ENCODE data around the gene MYNN. TPM values are rescaled to one million over a fixed set of nuclear protein-coding genes. Genes with fewer than 3 reads are reported as not detected.
"Not testable (repeated sequence)": the region's sequence is repeated elsewhere in the genome, so short reads cannot be mapped to it uniquely, and the experiment has no call there.

The MYNN gene
- total RNA-seq, result 10 to 100 TPM; 17.3 to 18.7 TPM

- peak; percentile 92 for DNase-seq
- Mint-ChIP-seq H3K4me3 (peak within 1 kb of the TSS; percentile 99), H3K27ac (peak within 1 kb of the TSS; percentile 99), H3K27me3 (peaks cover 9% of the 10 kb centered on the region), H3K9me3 (no peaks in the 10 kb centered on the region), H3K36me3 (peaks cover 25% of the 10 kb centered on the region), H3K4me1 (peaks cover 39% of the 10 kb centered on the region)
These were observed at the start of gene MYNN for GRCh38 chr3:169772897-169773816. MYNN (plus strand) TSS chr3:169773396; CDS start chr3:169774296, 900 bp downstream.

GRCh38 chr3:169731857-169732256 is 41.3 kb upstream of the MYNN start:
- H3K27ac Mint-ChIP-seq, DNase-seq, H3K36me3 Mint-ChIP-seq, H3K4me3 Mint-ChIP-seq, H3K4me1 Mint-ChIP-seq: not testable (repeated sequence)
- H3K27me3 Mint-ChIP-seq, result peaks cover 42% of the 10 kb centered on the region
- peaks cover 35% of the 10 kb centered on the region for H3K9me3 Mint-ChIP-seq

- no peak for DNase-seq
- H3K4me3 Mint-ChIP-seq, result no peak overlapping the region
- peaks cover 7% of the 10 kb centered on the region for H3K27me3 Mint-ChIP-seq
- no peaks in the 10 kb centered on the region for H3K36me3 Mint-ChIP-seq
- H3K27ac Mint-ChIP-seq, result no peak overlapping the region
- no peaks in the 10 kb centered on the region for H3K4me1 Mint-ChIP-seq
- peaks cover 17% of the 10 kb centered on the region for H3K9me3 Mint-ChIP-seq
These were observed 34.1 kb upstream of the MYNN start for GRCh38 chr3:169739067-169739466.

GRCh38 chr3:169744366-169745054 is 28.7 kb upstream of the MYNN start:
- Mint-ChIP-seq H3K27me3 (peaks cover 28% of the 10 kb centered on the region), H3K27ac (no peak overlapping the region), H3K9me3 (no peaks in the 10 kb centered on the region), H3K36me3 (no peaks in the 10 kb centered on the region), H3K4me3 (no peak overlapping the region), H3K4me1 (peaks cover 6% of the 10 kb centered on the region)
- no peak for DNase-seq

- H3K9me3 Mint-ChIP-seq, result no peaks in the 10 kb centered on the region
- no peak for DNase-seq
- no peaks in the 10 kb centered on the region for H3K36me3 Mint-ChIP-seq
- no peak overlapping the region for H3K27ac Mint-ChIP-seq
- peaks cover 6% of the 10 kb centered on the region for H3K4me1 Mint-ChIP-seq
- no peak overlapping the region for H3K4me3 Mint-ChIP-seq
- H3K27me3 Mint-ChIP-seq, result peaks cover 29% of the 10 kb centered on the region
These were observed 26.3 kb upstream of the MYNN start for GRCh38 chr3:169746924-169747323.

GRCh38 chr3:169748670-169749069 is 24.5 kb upstream of the MYNN start:
- Mint-ChIP-seq H3K36me3 (no peaks in the 10 kb centered on the region), H3K27me3 (peaks cover 32% of the 10 kb centered on the region), H3K4me1 (peaks cover 6% of the 10 kb centered on the region), H3K4me3 (no peak overlapping the region), H3K27ac (no peak overlapping the region), H3K9me3 (no peaks in the 10 kb centered on the region)
- no peak for DNase-seq

- Mint-ChIP-seq H3K4me1 (peaks cover 6% of the 10 kb centered on the region), H3K27ac (no peak overlapping the region), H3K9me3 (no peaks in the 10 kb centered on the region), H3K27me3 (peaks cover 32% of the 10 kb centered on the region), H3K36me3 (no peaks in the 10 kb centered on the region), H3K4me3 (no peak overlapping the region)
- no peak for DNase-seq
These were observed 22.5 kb upstream of the MYNN start for GRCh38 chr3:169750665-169751064.

GRCh38 chr3:169751875-169752274 is 21.3 kb upstream of the MYNN start:
- Mint-ChIP-seq H3K27ac (no peak overlapping the region), H3K4me1 (peaks cover 6% of the 10 kb centered on the region), H3K27me3 (peaks cover 25% of the 10 kb centered on the region), H3K36me3 (no peaks in the 10 kb centered on the region), H3K9me3 (no peaks in the 10 kb centered on the region), H3K4me3 (no peak overlapping the region)
- DNase-seq, result no peak

- no peak overlapping the region for H3K27ac Mint-ChIP-seq
- H3K4me3 Mint-ChIP-seq, result no peak overlapping the region
- peaks cover 9% of the 10 kb centered on the region for H3K27me3 Mint-ChIP-seq
- peaks cover 17% of the 10 kb centered on the region for H3K4me1 Mint-ChIP-seq
- no peak for DNase-seq
- H3K36me3 Mint-ChIP-seq, result peaks cover 3% of the 10 kb centered on the region
- H3K9me3 Mint-ChIP-seq, result peaks cover 2% of the 10 kb centered on the region
These were observed 18.5 kb upstream of the MYNN start for GRCh38 chr3:169754711-169755110.

GRCh38 chr3:169755488-169755887 is 17.7 kb upstream of the MYNN start:
- no peak for DNase-seq
- Mint-ChIP-seq H3K4me1 (peaks cover 18% of the 10 kb centered on the region), H3K27ac (no peak overlapping the region), H3K27me3 (peaks cover 5% of the 10 kb centered on the region), H3K4me3 (no peak overlapping the region), H3K36me3 (peaks cover 3% of the 10 kb centered on the region), H3K9me3 (peaks cover 2% of the 10 kb centered on the region)

- no peak overlapping the region for H3K4me3 Mint-ChIP-seq
- H3K27me3 Mint-ChIP-seq, result no peaks in the 10 kb centered on the region
- H3K27ac Mint-ChIP-seq, result peak overlapping the region; percentile 86
- peaks cover 5% of the 10 kb centered on the region for H3K9me3 Mint-ChIP-seq
- peaks cover 22% of the 10 kb centered on the region for H3K4me1 Mint-ChIP-seq
- DNase-seq, result no peak
- H3K36me3 Mint-ChIP-seq, result peaks cover 7% of the 10 kb centered on the region
These were observed 14.7 kb upstream of the MYNN start for GRCh38 chr3:169758359-169758994.

GRCh38 chr3:169759256-169759655 is 13.9 kb upstream of the MYNN start:
- H3K27me3 Mint-ChIP-seq, result peaks cover 3% of the 10 kb centered on the region
- H3K4me3 Mint-ChIP-seq, result peak overlapping the region; percentile 22
- peak overlapping the region; percentile 86 for H3K27ac Mint-ChIP-seq
- DNase-seq, result no peak
- peaks cover 7% of the 10 kb centered on the region for H3K36me3 Mint-ChIP-seq
- H3K4me1 Mint-ChIP-seq, result peaks cover 28% of the 10 kb centered on the region
- H3K9me3 Mint-ChIP-seq, result peaks cover 5% of the 10 kb centered on the region

GRCh38 chr3:169760479-169760878 is 12.7 kb upstream of the MYNN start:
- Mint-ChIP-seq H3K9me3 (peaks cover 5% of the 10 kb centered on the region), H3K36me3 (peaks cover 9% of the 10 kb centered on the region), H3K4me3 (no peak overlapping the region), H3K27me3 (peaks cover 3% of the 10 kb centered on the region), H3K4me1 (peaks cover 33% of the 10 kb centered on the region), H3K27ac (no peak overlapping the region)
- no peak for DNase-seq

GRCh38 chr3:169764312-169764881 is 8.8 kb upstream of the MYNN start:
- Mint-ChIP-seq H3K4me3 (peak overlapping the region; percentile 95), H3K36me3 (peaks cover 15% of the 10 kb centered on the region), H3K9me3 (peaks cover 6% of the 10 kb centered on the region), H3K27me3 (peaks cover 3% of the 10 kb centered on the region), H3K27ac (peak overlapping the region; percentile 98), H3K4me1 (peaks cover 26% of the 10 kb centered on the region)
- peak; percentile 65 for DNase-seq
